Activated B cell treated with CpG ODN at 0.5 μM for 24 hours (primary cell): ENCODE results near the gene ARHGAP6. TPM values are rescaled to one million over a fixed set of nuclear protein-coding genes. Genes with fewer than 3 reads are reported as not detected.

Source experiments
- ATAC-seq: fragments of 200-7000 bp; cut with Tn5 transposase; one replicate; pipeline ENCODE4 v1.10.0; 2021; ENCODE audit warnings: low read depth, mild to moderate bottlenecking, moderate library complexity
- CTCF ChIA-PET: fragments of 350-600 bp; sonication (Branson Sonifier 250); formaldehyde crosslinking; loops from one replicate; lab custom pipeline; 2021; ENCODE audit warnings: antibody characterized with exemption; lab: Charles Lee
- POLR2A ChIA-PET: fragments of 350-600 bp; sonication (Branson Sonifier 250); formaldehyde crosslinking; loops from one replicate; lab custom pipeline; 2021; ENCODE audit warnings: antibody characterized with exemption; lab: Charles Lee
- DNase-seq: peaks from one replicate; pipeline ENCODE4 v3.0.0; 2022
- H3K27ac Mint-ChIP-seq: one replicate; pipeline ENCODE4 v1.8.0; 2020; ENCODE audit warnings: mixed read lengths
- H3K27me3 Mint-ChIP-seq: one replicate; pipeline ENCODE4 v1.8.0; 2021; ENCODE audit warnings: mixed read lengths
- H3K36me3 Mint-ChIP-seq: one replicate; pipeline ENCODE4 v1.8.0; 2021; ENCODE audit warnings: low read depth, mixed read lengths
- H3K4me1 Mint-ChIP-seq: one replicate; pipeline ENCODE4 v1.8.0; 2021; ENCODE audit warnings: mixed read lengths
- H3K4me3 Mint-ChIP-seq: one replicate; pipeline ENCODE4 v1.8.0; 2020; ENCODE audit warnings: mild to moderate bottlenecking, mixed read lengths
- H3K9me3 Mint-ChIP-seq: one replicate; pipeline ENCODE4 v1.8.0; 2020; ENCODE audit warnings: mixed read lengths
- CTCF ChIP-seq: fragments of 200-600 bp; IDR thresholded peaks from one replicate; pipeline ENCODE4 v1.8.0; 2022; ENCODE audit warnings: antibody characterized with exemption, mild to moderate bottlenecking
- intact Hi-C: fragments of 100-400 bp; cut with micrococcal nuclease; formaldehyde crosslinking; loops from one replicate; pipeline ENCODE4 v1.15.1; 2024
- total RNA-seq: library from RNA; stranded (reverse); gene quantifications from 2 replicates; pipeline ENCODE4 v1.2.3, GENCODE V29; 2022

The ARHGAP6 gene
- total RNA-seq, 1 donor from 2014 or later = 0.42 TPM

- ATAC-seq = no peak
- CTCF ChIA-PET = no interaction called here
- TF ChIP-seq CTCF = no peak
- POLR2A ChIA-PET = no interaction called here
- H3K4me3 Mint-ChIP-seq = no peak overlapping the region
- no peak for DNase-seq
- no peak overlapping the region for H3K27ac Mint-ChIP-seq
- intact Hi-C loops = no loop called here
- no peaks in the 10 kb centered on the region for H3K36me3 Mint-ChIP-seq
- H3K9me3 Mint-ChIP-seq = no peaks in the 10 kb centered on the region
- no peaks in the 10 kb centered on the region for H3K4me1 Mint-ChIP-seq
- peaks cover 11% of the 10 kb centered on the region for H3K27me3 Mint-ChIP-seq
These were observed 114.6 kb downstream of the ARHGAP6 start for GRCh38 chrX:11551151-11551550.

- ATAC-seq (no peak), DNase-seq (no peak)
- ChIA-PET POLR2A (no interaction called here), CTCF (no interaction called here)
- H3K27ac Mint-ChIP-seq = no peak overlapping the region
- TF ChIP-seq CTCF = no peak
- no peak overlapping the region for H3K4me3 Mint-ChIP-seq
- peaks cover 4% of the 10 kb centered on the region for H3K27me3 Mint-ChIP-seq
- intact Hi-C loops = no loop called here
- H3K36me3 Mint-ChIP-seq = no peaks in the 10 kb centered on the region
- no peaks in the 10 kb centered on the region for H3K9me3 Mint-ChIP-seq
- H3K4me1 Mint-ChIP-seq = no peaks in the 10 kb centered on the region
These were observed 118.8 kb downstream of the ARHGAP6 start for GRCh38 chrX:11546917-11547316.

- Mint-ChIP-seq H3K9me3 (no peaks in the 10 kb centered on the region), H3K27me3 (peaks cover 4% of the 10 kb centered on the region), H3K4me1 (no peaks in the 10 kb centered on the region), H3K27ac (no peak overlapping the region), H3K4me3 (no peak overlapping the region), H3K36me3 (no peaks in the 10 kb centered on the region)
- ATAC-seq (no peak), DNase-seq (no peak)
- TF ChIP-seq CTCF = no peak
- ChIA-PET CTCF (interaction anchor here (1.4 kb wide), 1 partner anchor 15 kb away, joined by 6 read pairs; no protein-coding TSS in a partner anchor), POLR2A (no interaction called here)
- intact Hi-C loops = no loop called here
These were observed 122.5 kb downstream of the ARHGAP6 start for GRCh38 chrX:11543249-11543648.

GRCh38 chrX:11541510-11541909 is 124.2 kb downstream of the ARHGAP6 start:
- POLR2A ChIA-PET = no interaction called here
- intact Hi-C loops = no loop called here
- ATAC-seq (no peak), DNase-seq (no peak)
- Mint-ChIP-seq H3K9me3 (no peaks in the 10 kb centered on the region), H3K4me1 (no peaks in the 10 kb centered on the region), H3K4me3 (no peak overlapping the region), H3K27me3 (peaks cover 4% of the 10 kb centered on the region), H3K36me3 (no peaks in the 10 kb centered on the region), H3K27ac (no peak overlapping the region)
- no peak for TF ChIP-seq CTCF
- CTCF ChIA-PET = no interaction called here

- no peak for TF ChIP-seq CTCF
- POLR2A ChIA-PET = no interaction called here
- intact Hi-C loops = no loop called here
- no peak for ATAC-seq
- DNase-seq = no peak
- Mint-ChIP-seq H3K27ac (no peak overlapping the region), H3K27me3 (peaks cover 4% of the 10 kb centered on the region), H3K4me3 (no peak overlapping the region), H3K9me3 (no peaks in the 10 kb centered on the region), H3K4me1 (no peaks in the 10 kb centered on the region), H3K36me3 (no peaks in the 10 kb centered on the region)
- CTCF ChIA-PET = no interaction called here
These were observed 125.0 kb downstream of the ARHGAP6 start for GRCh38 chrX:11540532-11541377.
